Measurements from ENCODE around the gene DLEC1. TPM values are rescaled to one million over a fixed set of nuclear protein-coding genes. Genes with fewer than 3 reads are reported as not detected.
"Not testable (repeated sequence)": the region's sequence is repeated elsewhere in the genome, so short reads cannot be mapped to it uniquely, and the experiment has no call there.

Gene DLEC1
- total RNA-seq, 8 experiments from 2014 or later = 0.27 to 3.5 (median 0.81) TPM

DNA sequence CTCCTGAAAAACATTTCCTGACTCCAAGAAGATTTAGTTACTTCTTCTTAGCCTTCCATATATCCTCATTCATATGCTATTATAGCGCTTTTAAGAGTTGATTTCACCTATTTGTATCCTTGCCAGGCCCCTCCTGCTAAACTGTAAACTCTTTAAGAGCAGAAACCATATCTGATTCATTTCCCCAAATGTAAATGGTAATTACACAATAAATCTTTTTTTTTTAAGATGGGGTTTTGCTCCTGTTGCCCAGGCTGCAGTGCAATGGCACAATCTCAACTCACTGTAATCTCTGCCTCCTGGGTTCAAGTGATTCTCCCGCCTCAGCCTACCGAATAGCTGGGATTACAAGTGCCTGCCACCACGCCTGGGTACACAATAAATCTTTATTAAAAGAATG lies 4.5 kb downstream of the DLEC1 start:
- H3K4me1 ChIP-seq (replicated peaks in 1 of 2) = peaks cover 3 to 8% of the 10 kb centered on the region in 2 donors
- in situ Hi-C loops (cut with MboI; ENCODE audit: low pct_unique_long_range_greater_than_20kb in 2 of 9, low sequenced_read_pairs in 9 of 9, unreplicated experiment in 9 of 9) = no loop called here
- ATAC-seq (replicated peaks in 6 of 8) = no peak
- H3K4me3 ChIP-seq = no peak overlapping the region
- H3K27ac ChIP-seq = no peak overlapping the region
- 0 to 100% (median 76%) methylated on average over 1 to 4 of the region's 4 CpGs; no CpG with 5 or more reads in 1 of the 10 experiments for WGBS, 10 experiments

DNA sequence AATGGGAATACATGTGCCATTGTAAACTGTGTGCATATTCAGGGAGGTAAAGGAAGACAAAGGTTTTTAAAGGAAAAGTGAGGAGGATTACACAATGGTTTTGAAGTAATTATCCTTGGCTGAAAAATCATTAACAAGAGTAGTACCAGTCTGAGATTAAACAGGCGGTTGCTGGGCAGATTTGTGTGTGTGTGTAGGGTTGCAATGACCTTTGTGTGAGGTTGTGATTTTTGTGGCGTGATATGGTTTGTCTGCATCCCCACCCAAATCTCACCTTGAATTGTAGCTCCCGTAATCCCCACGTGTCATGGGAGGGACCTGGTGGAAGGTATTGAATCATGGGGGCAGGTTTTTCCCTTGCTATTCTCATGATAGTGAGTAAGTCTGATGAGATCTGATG lies 7.0 kb downstream of the DLEC1 start:
- 67 to 85% (median 71%) methylated on average over 2 to 4 of the region's 4 CpGs; no CpG with 5 or more reads in 6 of the 10 experiments for WGBS, 10 experiments

DNA sequence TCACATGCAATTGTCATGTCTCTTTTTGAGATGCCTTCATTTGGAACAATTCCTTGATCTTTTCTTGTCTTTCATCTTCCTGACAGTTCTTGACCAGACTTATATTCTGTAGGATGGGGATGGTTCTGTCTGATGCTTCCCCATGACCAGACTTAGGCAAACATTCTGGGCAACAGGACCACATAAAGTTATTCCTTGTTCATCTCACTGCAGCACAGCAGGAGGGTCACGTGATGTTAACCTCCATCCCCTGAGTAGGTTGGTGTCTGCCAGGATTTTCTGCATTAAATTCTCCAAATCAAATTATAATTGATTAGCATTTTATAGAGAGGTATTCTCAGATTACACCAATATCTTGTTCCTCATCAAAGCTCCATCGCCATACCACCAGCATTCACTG lies 7.8 kb downstream of the DLEC1 start:
- H3K4me3 ChIP-seq = no peak overlapping the region
- H3K4me1 ChIP-seq (replicated peaks in 1 of 2) = no peaks in the 10 kb centered on the region
- WGBS, 10 experiments = 52 to 100% (median 92%) methylated on average over 1 to 2 of the region's 2 CpGs; no CpG with 5 or more reads in 2 of the 10 experiments
- in situ Hi-C loops (cut with MboI; ENCODE audit: low pct_unique_long_range_greater_than_20kb in 2 of 9, low sequenced_read_pairs in 9 of 9, unreplicated experiment in 9 of 9) = no loop called here
- no peak for ATAC-seq (replicated peaks in 6 of 8)
- H3K27ac ChIP-seq = no peak overlapping the region

More for the DNA sequence above, 7.0 kb downstream of the DLEC1 start:
- ATAC-seq (replicated peaks in 6 of 8) = no peak
- in situ Hi-C loops (cut with MboI; ENCODE audit: low pct_unique_long_range_greater_than_20kb in 2 of 9, low sequenced_read_pairs in 9 of 9, unreplicated experiment in 9 of 9) = no loop called here
- Histone ChIP-seq H3K4me1 (replicated peaks in 1 of 2) (no peaks in the 10 kb centered on the region), H3K27ac (no peak overlapping the region), H3K4me3 (no peak overlapping the region)

DNA sequence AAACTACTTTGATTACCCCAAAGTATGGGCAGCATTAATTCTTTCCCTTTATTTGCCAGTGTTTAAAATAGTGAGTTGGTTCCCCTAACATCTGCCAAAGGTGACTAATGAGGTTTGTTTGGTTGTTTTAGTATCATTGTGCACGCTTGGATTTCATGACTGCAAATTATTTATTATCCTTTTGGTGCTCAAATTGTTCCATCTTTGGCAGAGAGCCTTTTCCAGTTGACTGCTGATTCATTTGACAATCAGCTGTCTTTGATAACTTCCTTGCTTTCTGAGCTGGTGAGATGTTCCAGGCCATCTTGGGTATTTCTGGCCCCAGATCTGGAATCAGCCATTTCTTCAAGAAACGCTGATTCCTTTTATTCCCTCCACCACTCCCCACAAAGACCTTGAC lies 8.9 kb downstream of the DLEC1 start:
- no peak overlapping the region for H3K4me3 ChIP-seq
- ATAC-seq (replicated peaks in 6 of 8) = no peak
- in situ Hi-C loops (cut with MboI; ENCODE audit: low pct_unique_long_range_greater_than_20kb in 2 of 9, low sequenced_read_pairs in 9 of 9, unreplicated experiment in 9 of 9) = no loop called here
- H3K4me1 ChIP-seq (replicated peaks in 1 of 2) = no peaks in the 10 kb centered on the region
- no peak overlapping the region for H3K27ac ChIP-seq
- WGBS, 10 experiments = 0 to 93% (median 72%) methylated on average over 1 to 2 of the region's 2 CpGs

DNA sequence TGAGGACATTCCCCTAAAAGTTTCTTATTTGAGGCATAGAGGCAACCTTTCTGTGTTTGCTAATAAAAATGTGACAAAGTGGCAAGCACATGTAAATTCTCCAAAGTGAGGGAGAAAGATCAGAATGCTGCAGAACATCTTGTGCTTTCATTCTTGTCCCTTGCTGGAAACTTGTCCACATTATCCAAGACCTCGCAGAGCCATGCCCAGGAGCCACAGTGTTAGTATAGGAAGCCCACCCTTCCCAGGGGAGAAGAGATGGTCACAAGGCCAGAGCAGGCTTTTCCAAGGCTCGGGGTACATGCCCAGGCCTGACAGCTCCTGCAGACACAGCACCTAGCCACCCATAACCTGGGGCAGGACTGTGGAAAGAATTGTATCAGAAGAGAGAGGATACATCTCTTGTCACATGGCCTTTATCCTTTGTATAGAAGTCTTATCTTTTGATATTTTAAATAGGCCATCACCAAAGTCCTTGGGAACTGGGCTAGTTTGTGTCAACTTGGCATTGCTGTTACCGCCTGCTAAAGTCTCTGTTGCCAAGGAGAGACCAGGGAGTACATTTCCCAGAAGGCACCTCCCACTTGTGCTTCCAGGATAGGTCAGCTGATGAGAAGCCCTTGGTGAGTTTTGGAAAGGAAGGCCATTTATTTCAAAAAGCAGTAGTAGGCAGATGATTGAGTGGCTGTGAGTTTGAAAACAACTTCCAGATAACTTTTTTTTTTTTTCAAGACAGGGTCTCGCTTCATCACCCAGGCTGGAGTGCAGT lies 10.5 kb downstream of the DLEC1 start:
- in situ Hi-C loops (cut with MboI; ENCODE audit: low pct_unique_long_range_greater_than_20kb in 2 of 9, low sequenced_read_pairs in 9 of 9, unreplicated experiment in 9 of 9) = no loop called here
- H3K4me3 ChIP-seq = no peak overlapping the region
- peak in 7 of 8 experiments; percentile 37 to 92 (median 47) for ATAC-seq (replicated peaks in 6 of 8)
- no peaks in the 10 kb centered on the region for H3K4me1 ChIP-seq (replicated peaks in 1 of 2)
- 53 to 90% (median 67%) methylated on average over 1 to 3 of the region's 4 CpGs; no CpG with 5 or more reads in 3 of the 10 experiments for WGBS, 10 experiments
- H3K27ac ChIP-seq = no peak overlapping the region

DNA sequence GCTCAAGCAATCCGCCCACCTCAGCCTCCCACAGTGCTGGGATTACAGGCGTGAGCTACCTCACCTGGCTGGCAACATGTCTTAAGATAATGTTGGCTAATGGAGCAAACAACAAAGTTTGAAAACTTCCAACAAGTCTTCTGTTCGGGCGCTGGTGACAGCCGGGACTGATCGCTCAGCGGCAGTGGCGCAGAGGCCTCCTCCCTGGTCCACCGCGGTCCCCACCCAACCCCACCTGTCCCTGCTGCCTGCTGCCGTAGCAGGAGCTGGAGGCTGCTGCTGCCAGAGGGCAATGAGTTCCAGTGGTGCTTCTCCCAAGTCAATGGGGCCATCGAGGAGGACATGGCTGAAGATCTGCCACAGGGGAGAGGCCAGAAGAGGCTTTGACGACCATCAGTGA lies 12.1 kb downstream of the DLEC1 start:
- Histone ChIP-seq H3K27ac (no peak overlapping the region), H3K4me1 (replicated peaks in 1 of 2) (no peaks in the 10 kb centered on the region), H3K4me3 (no peak overlapping the region)
- 0 to 69% (median 60%) methylated on average over 1 to 5 of the region's 13 CpGs; no CpG with 5 or more reads in 5 of the 10 experiments for WGBS, 10 experiments
- in situ Hi-C loops (cut with MboI; ENCODE audit: low pct_unique_long_range_greater_than_20kb in 2 of 9, low sequenced_read_pairs in 9 of 9, unreplicated experiment in 9 of 9) = no loop called here
- no peak for ATAC-seq (replicated peaks in 6 of 8)

DNA sequence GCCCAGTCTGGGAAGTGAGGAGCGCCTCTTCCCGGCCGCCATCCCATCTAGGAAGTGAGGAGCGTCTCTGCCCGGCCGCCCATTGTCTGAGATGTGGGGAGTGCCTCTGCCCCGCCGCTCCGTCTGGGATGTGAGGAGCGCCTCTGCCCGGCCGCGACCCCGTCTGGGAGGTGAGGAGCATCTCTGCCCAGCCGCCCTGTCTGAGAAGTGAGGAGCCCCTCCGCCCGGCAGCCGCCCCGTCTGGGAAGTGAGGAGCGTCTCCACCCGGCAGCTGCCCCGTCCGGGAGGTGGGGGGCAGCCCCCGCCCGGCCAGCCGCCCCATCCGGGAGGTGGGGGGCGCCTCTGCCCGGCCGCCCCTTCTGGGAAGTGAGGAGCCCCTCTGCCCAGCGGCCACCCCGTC lies 14.3 kb downstream of the DLEC1 start:
- ATAC-seq (replicated peaks in 6 of 8); H3K4me1 ChIP-seq (replicated peaks in 1 of 2); H3K27ac ChIP-seq; in situ Hi-C loops (cut with MboI; ENCODE audit: low pct_unique_long_range_greater_than_20kb in 2 of 9, low sequenced_read_pairs in 9 of 9, unreplicated experiment in 9 of 9); H3K4me3 ChIP-seq: not testable (repeated sequence)
- WGBS, 10 experiments = no CpG with 5 or more reads among the region's 32 CpGs

DNA sequence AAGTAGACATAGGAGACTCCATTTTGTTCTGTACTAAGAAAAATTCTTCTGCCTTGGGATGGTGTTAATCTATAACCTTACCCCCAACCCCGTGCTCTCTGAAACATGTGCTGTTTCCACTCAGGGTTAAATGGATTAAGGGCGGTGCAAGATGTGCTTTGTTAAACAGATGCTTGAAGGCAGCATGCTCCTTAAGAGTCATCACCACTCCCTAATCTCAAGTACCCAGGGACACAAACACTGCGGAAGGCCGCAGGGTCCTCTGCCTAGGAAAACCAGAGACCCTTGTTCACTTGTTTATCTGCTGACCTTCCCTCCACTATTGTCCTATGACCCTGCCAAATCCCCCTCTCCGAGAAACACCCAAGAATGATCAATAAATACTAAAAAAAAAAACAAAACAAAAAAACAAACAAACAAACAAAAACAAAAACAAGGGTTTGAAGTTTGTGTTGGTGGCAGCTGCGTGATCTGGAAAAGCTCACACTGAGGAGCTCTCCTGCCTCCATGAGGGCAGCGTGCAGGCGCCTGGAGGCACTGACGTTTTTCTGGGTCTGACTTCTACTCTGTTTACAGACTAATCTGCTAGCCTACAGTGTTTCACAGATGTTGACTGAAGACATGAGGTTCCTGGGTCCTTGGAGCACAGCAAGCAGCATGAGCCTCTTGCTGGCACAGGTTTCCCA lies 14.9 kb downstream of the DLEC1 start:
- peak in 2 of 8 experiments; percentile 33 to 64 for ATAC-seq (replicated peaks in 6 of 8)
- in situ Hi-C loops (cut with MboI; ENCODE audit: low pct_unique_long_range_greater_than_20kb in 2 of 9, low sequenced_read_pairs in 9 of 9, unreplicated experiment in 9 of 9); H3K4me1 ChIP-seq (replicated peaks in 1 of 2); H3K4me3 ChIP-seq; H3K27ac ChIP-seq: not testable (repeated sequence)
- 81% methylated on average over 4 of the region's 9 CpGs; no CpG with 5 or more reads in 9 of the 10 experiments for WGBS, 10 experiments

DNA sequence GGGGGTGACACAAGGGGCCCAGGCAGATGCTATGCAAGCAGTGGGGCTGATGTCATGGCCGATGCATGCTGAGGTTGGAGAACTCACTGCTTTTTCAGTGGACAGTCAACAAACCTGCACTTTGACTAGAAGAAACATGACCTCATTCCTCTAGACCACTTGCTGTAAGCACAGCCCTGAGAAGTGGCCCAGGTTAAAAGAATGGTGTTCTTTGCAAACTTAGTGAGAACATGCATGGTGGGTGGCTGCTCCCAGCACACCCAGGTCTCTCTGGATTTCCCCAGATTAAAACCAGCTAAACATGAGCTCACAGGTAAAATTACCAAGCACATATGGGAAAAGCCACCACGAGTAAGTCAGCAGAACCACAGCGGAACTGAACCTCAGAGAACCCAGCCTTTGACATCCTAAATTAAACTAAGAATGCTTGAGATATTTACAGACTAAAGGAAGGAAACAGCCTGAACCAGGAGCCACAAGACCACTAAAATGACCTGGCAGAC lies 15.5 kb downstream of the DLEC1 start:
- 33 to 100% (median 61%) methylated on average over 1 to 3 of the region's 3 CpGs; no CpG with 5 or more reads in 3 of the 10 experiments for WGBS, 10 experiments
- ATAC-seq (replicated peaks in 6 of 8) = peak in 3 of 8 experiments; percentile 46 to 94 (median 76)
- H3K4me3 ChIP-seq = no peak overlapping the region
- no peaks in the 10 kb centered on the region for H3K4me1 ChIP-seq (replicated peaks in 1 of 2)
- H3K27ac ChIP-seq = no peak overlapping the region
- in situ Hi-C loops (cut with MboI; ENCODE audit: low pct_unique_long_range_greater_than_20kb in 2 of 9, low sequenced_read_pairs in 9 of 9, unreplicated experiment in 9 of 9) = no loop called here

DNA sequence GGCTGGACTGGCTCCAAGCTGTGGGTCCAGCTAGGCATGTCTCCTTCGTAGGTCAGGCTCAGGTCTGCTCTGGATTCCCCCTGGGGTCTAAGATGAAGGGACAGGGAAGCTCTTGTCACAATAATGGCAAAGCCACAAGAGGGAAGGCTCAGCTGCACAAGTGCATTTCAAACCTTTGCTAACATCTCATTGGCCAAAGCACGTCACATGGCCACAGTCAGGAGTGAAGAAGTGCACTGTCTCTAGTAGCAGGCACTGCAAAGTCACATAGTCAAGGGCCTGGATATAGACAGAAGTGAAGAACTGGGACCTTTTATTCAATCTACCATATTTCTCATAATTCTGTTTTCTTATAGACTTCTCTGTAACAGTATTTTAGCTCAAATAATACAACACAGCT lies 20.1 kb downstream of the DLEC1 start:
- Histone ChIP-seq H3K4me3 (no peak overlapping the region), H3K4me1 (replicated peaks in 1 of 2) (no peaks in the 10 kb centered on the region), H3K27ac (no peak overlapping the region)
- no peak for ATAC-seq (replicated peaks in 6 of 8)
- 0 to 83% (median 51%) methylated on average over 1 to 2 of the region's 2 CpGs; no CpG with 5 or more reads in 6 of the 10 experiments for WGBS, 10 experiments
- in situ Hi-C loops (cut with MboI; ENCODE audit: low pct_unique_long_range_greater_than_20kb in 2 of 9, low sequenced_read_pairs in 9 of 9, unreplicated experiment in 9 of 9) = no loop called here

DNA sequence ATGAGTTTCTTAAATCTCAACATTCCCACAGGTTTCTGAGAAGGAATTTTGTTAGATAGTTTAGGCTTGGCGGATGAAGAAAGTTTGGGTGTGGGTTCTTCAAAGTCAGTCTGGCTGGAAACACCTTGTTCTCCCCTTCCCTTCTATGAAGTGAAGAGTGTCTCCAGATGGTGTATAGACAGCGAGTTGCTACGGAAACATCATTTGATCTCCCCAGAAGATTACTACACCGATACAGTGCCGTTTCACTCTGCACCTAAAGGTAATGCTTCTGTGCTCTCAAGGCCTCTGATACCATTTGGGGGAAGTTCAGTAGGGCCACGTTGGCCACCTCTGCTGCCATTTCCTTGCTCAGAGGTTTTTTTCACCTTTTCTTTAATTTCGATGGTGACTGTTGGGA lies 20.6 kb downstream of the DLEC1 start:
- in situ Hi-C loops (cut with MboI; ENCODE audit: low pct_unique_long_range_greater_than_20kb in 2 of 9, low sequenced_read_pairs in 9 of 9, unreplicated experiment in 9 of 9) = no loop called here
- WGBS, 10 experiments = 11 to 89% (median 61%) methylated on average over 1 to 7 of the region's 7 CpGs; no CpG with 5 or more reads in 1 of the 10 experiments
- no peak for ATAC-seq (replicated peaks in 6 of 8)
- no peak overlapping the region for H3K27ac ChIP-seq
- H3K4me1 ChIP-seq (replicated peaks in 1 of 2) = no peaks in the 10 kb centered on the region
- no peak overlapping the region for H3K4me3 ChIP-seq

DNA sequence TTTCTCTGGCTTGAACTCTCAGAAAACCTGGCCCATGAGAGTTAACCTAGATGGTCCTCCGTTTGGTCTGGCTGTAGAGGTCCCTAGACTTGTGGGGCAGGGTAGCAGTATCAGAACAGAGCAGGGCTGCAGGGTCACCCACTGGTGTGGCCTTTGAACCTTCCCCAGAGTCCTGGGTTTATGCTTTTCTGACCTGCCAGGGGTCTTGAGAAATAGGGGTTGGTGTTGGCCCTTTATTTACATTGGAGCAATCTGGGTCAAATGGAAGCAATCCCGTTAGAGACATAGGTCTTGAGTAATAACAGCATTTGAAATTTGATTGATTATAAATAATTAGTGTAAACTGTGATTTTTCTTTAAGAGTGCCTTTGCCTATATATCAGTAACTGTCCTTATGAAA lies 23.8 kb downstream of the DLEC1 start:
- H3K4me3 ChIP-seq = no peak overlapping the region
- H3K4me1 ChIP-seq (replicated peaks in 1 of 2) = no peaks in the 10 kb centered on the region
- in situ Hi-C loops (cut with MboI; ENCODE audit: low pct_unique_long_range_greater_than_20kb in 2 of 9, low sequenced_read_pairs in 9 of 9, unreplicated experiment in 9 of 9) = no loop called here
- no peak for ATAC-seq (replicated peaks in 6 of 8)
- no peak overlapping the region for H3K27ac ChIP-seq
- 17 to 77% (median 48%) methylated on average over 1 to 2 of the region's 2 CpGs; no CpG with 5 or more reads in 4 of the 10 experiments for WGBS, 10 experiments

DNA sequence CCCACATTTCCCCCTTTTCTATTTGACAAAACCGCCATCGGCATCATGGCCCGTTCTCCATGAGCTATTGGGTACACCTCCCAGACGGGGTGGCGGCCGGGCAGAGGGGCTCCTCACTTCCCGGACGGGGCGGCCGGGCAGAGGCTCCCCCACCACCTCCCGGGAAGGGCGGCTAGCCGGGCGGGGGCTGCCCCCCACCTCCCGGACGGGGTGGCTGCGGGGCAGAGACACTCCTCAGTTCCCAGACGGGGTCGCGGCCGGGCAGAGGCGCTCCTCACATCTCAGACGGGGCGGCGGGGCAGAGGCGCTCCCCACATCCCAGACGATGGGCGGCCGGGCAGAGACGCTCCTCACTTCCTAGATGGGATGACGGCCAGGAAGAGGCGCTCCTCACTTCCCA lies 25.4 kb downstream of the DLEC1 start:
- H3K27ac ChIP-seq; H3K4me3 ChIP-seq; H3K4me1 ChIP-seq (replicated peaks in 1 of 2); ATAC-seq (replicated peaks in 6 of 8); in situ Hi-C loops (cut with MboI; ENCODE audit: low pct_unique_long_range_greater_than_20kb in 2 of 9, low sequenced_read_pairs in 9 of 9, unreplicated experiment in 9 of 9): not testable (repeated sequence)
- WGBS, 10 experiments = 62 to 100% methylated on average over 1 to 3 of the region's 32 CpGs; no CpG with 5 or more reads in 8 of the 10 experiments

Measured in motor neuron (in vitro differentiated cells).